Measurements from ENCODE around the gene CLCN5.

GRCh38 chrX:49880668-49881067, 41.7 kb upstream of the CLCN5 start:
- TF ChIP-seq CTCF (IDR thresholded peaks at IDR 0.05) (no peak), POLR2A (IDR thresholded peaks at IDR 0.05) (no peak), POLR2AphosphoS5 (IDR thresholded peaks at IDR 0.05) (no peak), EP300 (IDR thresholded peaks at IDR 0.05) (no peak)
